HepG2 (cell line): ENCODE results near the gene HRC. TPM values are rescaled to one million over a fixed set of nuclear protein-coding genes. Genes with fewer than 3 reads are reported as not detected.

ENCODE experiments used
- ATAD3A ChIP-seq: sonication (generic); formaldehyde crosslinking; IDR thresholded peaks from 2 replicates; pipeline ENCODE4 v1.4.0; 2020; ENCODE audit warnings: missing genetic modification reagents
- CEBPB ChIP-seq: IDR thresholded peaks from 2 replicates; pipeline ENCODE4 v1.6.1; 2011; ENCODE audit warnings: low read depth, low read length, improper control_type of control experiment, borderline replicate concordance
- MIER3 ChIP-seq: IDR thresholded peaks from 2 replicates; pipeline ENCODE4 v1.6.1; 2016; ENCODE audit warnings: missing compliant biosample characterization, borderline replicate concordance
- NONO ChIP-seq, 2 experiments: fragments of 450-650 bp in 1 of 2; sonication (generic) in 1 of 2; formaldehyde crosslinking in 1 of 2; IDR thresholded peaks in 1 of 2; conservative IDR thresholded peaks in 1 of 2; 2 replicates each; pipeline versions ENCODE4 v1.6.1 to v1.8.0; 2017 to 2022; ENCODE audit warnings: mild to moderate bottlenecking in 1 of 2, missing genetic modification reagents in 1 of 2, moderate library complexity in 1 of 2
- ONECUT2 ChIP-seq: sonication (generic); formaldehyde crosslinking; IDR thresholded peaks from 2 replicates; pipeline ENCODE4 v1.4.0; 2020; ENCODE audit warnings: missing genetic modification reagents
- RFXANK ChIP-seq: IDR thresholded peaks from 2 replicates; pipeline ENCODE4 v1.6.1; 2016
- RNF2 ChIP-seq: fragments of 450-650 bp; conservative IDR thresholded peaks from 2 replicates; pipeline ENCODE4 v1.6.1; 2016; ENCODE audit warnings: low read depth
- TEAD3 ChIP-seq: optimal IDR thresholded peaks from 2 replicates; pipeline ENCODE3; 2016; ENCODE audit warnings: borderline replicate concordance
- TGIF2 ChIP-seq: IDR thresholded peaks from 2 replicates; pipeline ENCODE4 v1.6.1; 2016; ENCODE audit warnings: control low read depth, missing compliant biosample characterization
- ZNF335 ChIP-seq: sonication (generic); formaldehyde crosslinking; IDR thresholded peaks from 2 replicates; pipeline ENCODE4 v1.4.0; 2020; ENCODE audit warnings: missing genetic modification reagents
- ZNF350 ChIP-seq: sonication (generic); formaldehyde crosslinking; IDR thresholded peaks from 2 replicates; pipeline ENCODE4 v1.4.0; 2020; ENCODE audit warnings: mild to moderate bottlenecking, low read depth, missing genetic modification reagents, borderline replicate concordance
- ZNF430 ChIP-seq: sonication (generic); formaldehyde crosslinking; IDR thresholded peaks from 2 replicates; pipeline ENCODE4 v1.9.0; 2021; ENCODE audit warnings: mild to moderate bottlenecking, missing genetic modification reagents
- ZNF788 ChIP-seq: sonication (generic); formaldehyde crosslinking; IDR thresholded peaks from 2 replicates; pipeline ENCODE4 v1.5.0; 2020; ENCODE audit warnings: mild to moderate bottlenecking, missing genetic modification reagents, borderline replicate concordance
- polyA plus RNA-seq, 8 experiments: library from polyadenylated mRNA; depleted of rRNA in 3 of 8; stranded (reverse) in 7 of 8; unstranded in 1 of 8; fragments of >200 nt; fragmentation: Illumina TruSeq in 4 of 8; extraction: Trizol in 4 of 8; gene quantifications; 2 replicates each; pipeline versions ENCODE4 v1.2.1 to v1.2.3, GENCODE V29; 2011 to 2016; ENCODE audit warnings: low read depth in 4 of 8, missing spikeins in 1 of 8, mixed read lengths in 1 of 8; ENCODE audit not compliant: insufficient read depth in 1 of 8
- total RNA-seq, 5 experiments: library from RNA; depleted of rRNA; stranded (reverse); fragments of >200 nt; fragmentation: Illumina TruSeq; extraction: Trizol; gene quantifications; 2 replicates each; pipeline ENCODE4 v1.2.3, GENCODE V29; 2016; ENCODE audit warnings: low read depth in 1 of 5
- TF ChIP-seq, protein P1 (sequence below): sonication (generic); formaldehyde crosslinking; IDR thresholded peaks from 2 replicates; pipeline ENCODE4 v1.5.1; 2020; ENCODE audit warnings: mild to moderate bottlenecking, missing genetic modification reagents
- TF ChIP-seq, protein P2 (sequence below), 2 experiments: sonication (generic) in 1 of 2; formaldehyde crosslinking in 1 of 2; IDR thresholded peaks; 2 replicates each; pipeline versions ENCODE4 v1.5.1 to v1.6.1; 2011 to 2020; ENCODE audit warnings: borderline replicate concordance in 1 of 2, low read depth in 1 of 2, low read length in 1 of 2, mild to moderate bottlenecking in 1 of 2, missing genetic modification reagents in 1 of 2, moderate library complexity in 1 of 2
- TF ChIP-seq, protein P3 (sequence below): sonication (generic); formaldehyde crosslinking; IDR thresholded peaks from 2 replicates; pipeline ENCODE4 v1.8.1; 2023; ENCODE audit warnings: mild to moderate bottlenecking, moderate library complexity, missing genetic modification reagents
- TF ChIP-seq, protein P4 (sequence below): sonication (generic); formaldehyde crosslinking; IDR thresholded peaks from 2 replicates; pipeline ENCODE4 v1.5.0; 2020; ENCODE audit warnings: missing genetic modification reagents
- TF ChIP-seq, protein P5 (sequence below): sonication (generic); formaldehyde crosslinking; IDR thresholded peaks from 2 replicates; pipeline ENCODE4 v1.8.0; 2022; ENCODE audit warnings: missing genetic modification reagents, mild to moderate bottlenecking, borderline replicate concordance

The HRC gene
- total and polyA plus RNA-seq, 2 of the 13 experiments (the other 11 are each of a cell fraction or from before 2014, with no cell fraction given), result 3.6 to 15.4 TPM

DNA sequence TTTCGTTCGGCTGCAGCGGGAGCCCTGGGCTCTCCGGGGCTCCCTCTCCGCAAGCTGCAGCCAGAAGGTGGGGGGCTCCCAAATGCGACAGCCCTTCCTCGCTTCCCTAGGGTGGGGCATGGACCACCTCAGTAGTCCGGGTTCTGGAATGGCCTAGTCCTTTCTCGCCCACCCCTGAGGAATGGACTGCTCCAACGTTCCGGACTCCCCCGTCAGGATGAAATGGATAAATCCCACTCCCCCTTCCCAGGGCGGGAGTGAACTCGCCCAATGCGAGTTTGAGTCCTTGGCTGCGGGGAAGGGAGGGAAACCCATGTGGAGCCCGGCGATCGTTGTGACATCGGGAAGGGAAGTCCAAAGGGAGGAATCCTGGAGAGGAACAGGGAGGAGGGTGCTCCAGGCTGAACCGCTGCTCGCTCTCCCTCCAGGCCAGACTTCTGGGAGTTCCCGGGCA, 5.5 kb downstream of the HRC start (continued):
- TF ChIP-seq, protein P1, sequence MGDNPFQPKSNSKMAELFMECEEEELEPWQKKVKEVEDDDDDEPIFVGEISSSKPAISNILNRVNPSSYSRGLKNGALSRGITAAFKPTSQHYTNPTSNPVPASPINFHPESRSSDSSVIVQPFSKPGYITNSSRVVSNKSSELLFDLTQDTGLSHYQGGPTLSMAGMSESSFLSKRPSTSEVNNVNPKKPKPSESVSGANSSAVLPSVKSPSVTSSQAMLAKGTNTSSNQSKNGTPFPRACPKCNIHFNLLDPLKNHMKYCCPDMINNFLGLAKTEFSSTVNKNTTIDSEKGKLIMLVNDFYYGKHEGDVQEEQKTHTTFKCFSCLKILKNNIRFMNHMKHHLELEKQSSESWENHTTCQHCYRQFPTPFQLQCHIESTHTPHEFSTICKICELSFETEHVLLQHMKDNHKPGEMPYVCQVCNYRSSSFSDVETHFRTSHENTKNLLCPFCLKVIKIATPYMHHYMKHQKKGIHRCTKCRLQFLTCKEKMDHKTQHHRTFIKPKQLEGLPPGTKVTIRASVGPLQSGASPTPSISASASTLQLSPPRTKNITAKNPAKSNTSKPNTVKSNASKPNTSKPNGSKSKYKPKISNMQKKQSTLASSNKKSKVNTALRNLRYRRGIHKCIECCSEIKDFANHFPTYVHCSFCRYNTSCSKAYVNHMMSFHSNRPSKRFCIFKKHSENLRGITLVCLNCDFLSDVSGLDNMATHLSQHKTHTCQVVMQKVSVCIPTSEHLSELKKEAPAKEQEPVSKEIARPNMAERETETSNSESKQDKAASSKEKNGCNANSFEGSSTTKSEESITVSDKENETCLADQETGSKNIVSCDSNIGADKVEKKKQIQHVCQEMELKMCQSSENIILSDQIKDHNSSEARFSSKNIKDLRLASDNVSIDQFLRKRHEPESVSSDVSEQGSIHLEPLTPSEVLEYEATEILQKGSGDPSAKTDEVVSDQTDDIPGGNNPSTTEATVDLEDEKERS (CRISPR knock-in tag), result 0 out of 2 replicates have a peak, but pooled peaks have one; percentile 1
- TF ChIP-seq ZNF788 (CRISPR knock-in tag) (no peak), ATAD3A (CRISPR knock-in tag) (no peak), MIER3 (no peak), ZNF350 (CRISPR knock-in tag) (peak; percentile 67; the same call in 1 of the 2 replicates), NONO (IDR thresholded peaks at IDR 0.05) (no peak), NONO (CRISPR knock-in tag; conservative IDR thresholded peaks at IDR 0.05) (peak; percentile 54; the same call in 1 of the 2 replicates), TEAD3 (peak; percentile 12), ONECUT2 (CRISPR knock-in tag) (no peak), ZNF430 (CRISPR knock-in tag) (peak; percentile 41; the same call in 1 of the 2 replicates), RFXANK (CRISPR knock-in tag) (no peak), CEBPB (0 out of 2 replicates have a peak, but pooled peaks have one; percentile 18), TGIF2 (no peak), ZNF335 (CRISPR knock-in tag) (no peak), RNF2 (no peak)
- TF ChIP-seq, protein P2, sequence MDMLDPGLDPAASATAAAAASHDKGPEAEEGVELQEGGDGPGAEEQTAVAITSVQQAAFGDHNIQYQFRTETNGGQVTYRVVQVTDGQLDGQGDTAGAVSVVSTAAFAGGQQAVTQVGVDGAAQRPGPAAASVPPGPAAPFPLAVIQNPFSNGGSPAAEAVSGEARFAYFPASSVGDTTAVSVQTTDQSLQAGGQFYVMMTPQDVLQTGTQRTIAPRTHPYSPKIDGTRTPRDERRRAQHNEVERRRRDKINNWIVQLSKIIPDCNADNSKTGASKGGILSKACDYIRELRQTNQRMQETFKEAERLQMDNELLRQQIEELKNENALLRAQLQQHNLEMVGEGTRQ (IDR thresholded peaks at IDR 0.05; ENCODE audit: low read depth, low read length), result no peak
- TF ChIP-seq, protein P2 (CRISPR knock-in tag; IDR thresholded peaks at IDR 0.05; ENCODE audit: borderline replicate concordance), result no peak
- TF ChIP-seq, protein P3, sequence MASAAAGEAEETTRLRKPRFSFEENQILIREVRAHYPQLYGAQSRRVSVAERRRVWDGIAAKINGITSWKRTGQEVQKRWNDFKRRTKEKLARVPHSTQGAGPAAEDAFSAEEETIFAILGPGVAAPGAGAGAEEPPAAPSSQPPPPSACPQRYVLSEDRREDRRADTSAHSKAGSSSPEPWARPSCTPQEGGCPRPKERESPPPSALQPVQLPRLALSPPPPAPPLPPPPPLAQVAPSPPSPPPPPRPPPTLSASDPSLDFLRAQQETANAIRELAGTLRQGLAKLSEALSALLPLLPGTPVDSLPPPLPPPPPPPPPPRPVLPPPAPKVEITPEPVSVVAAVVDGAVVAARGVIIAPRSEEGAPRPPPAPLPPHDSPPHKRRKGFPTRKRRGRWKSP, result no peak; the same call in 1 of the 2 replicates
- TF ChIP-seq, protein P4, sequence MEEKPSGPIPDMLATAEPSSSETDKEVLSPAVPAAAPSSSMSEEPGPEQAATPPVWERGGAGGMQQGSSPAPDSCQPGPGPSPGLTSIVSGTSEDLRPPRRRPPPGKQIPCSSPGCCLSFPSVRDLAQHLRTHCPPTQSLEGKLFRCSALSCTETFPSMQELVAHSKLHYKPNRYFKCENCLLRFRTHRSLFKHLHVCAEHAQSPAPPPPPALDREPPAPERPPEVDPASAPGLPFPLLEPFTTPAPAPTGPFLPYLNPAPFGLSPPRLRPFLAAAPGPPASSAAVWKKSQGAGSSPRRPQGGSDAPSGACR, result peak; percentile 76
- TF ChIP-seq, protein P5, sequence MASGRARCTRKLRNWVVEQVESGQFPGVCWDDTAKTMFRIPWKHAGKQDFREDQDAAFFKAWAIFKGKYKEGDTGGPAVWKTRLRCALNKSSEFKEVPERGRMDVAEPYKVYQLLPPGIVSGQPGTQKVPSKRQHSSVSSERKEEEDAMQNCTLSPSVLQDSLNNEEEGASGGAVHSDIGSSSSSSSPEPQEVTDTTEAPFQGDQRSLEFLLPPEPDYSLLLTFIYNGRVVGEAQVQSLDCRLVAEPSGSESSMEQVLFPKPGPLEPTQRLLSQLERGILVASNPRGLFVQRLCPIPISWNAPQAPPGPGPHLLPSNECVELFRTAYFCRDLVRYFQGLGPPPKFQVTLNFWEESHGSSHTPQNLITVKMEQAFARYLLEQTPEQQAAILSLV (CRISPR knock-in tag), result peak; percentile 14; the same call in 1 of the 2 replicates
